SH-SY5Y (cell line): ENCODE results near the gene PEX16.

ENCODE experiments used
- GATA2 ChIP-seq: IDR thresholded peaks from 2 replicates; pipeline ENCODE4 v1.6.1; 2011; ENCODE audit warnings: mild to moderate bottlenecking, low read depth, low read length
- GATA3 ChIP-seq: IDR thresholded peaks from 2 replicates; pipeline ENCODE4 v1.6.1; 2011; ENCODE audit warnings: low read depth, mild to moderate bottlenecking, low read length, moderate library complexity

DNA sequence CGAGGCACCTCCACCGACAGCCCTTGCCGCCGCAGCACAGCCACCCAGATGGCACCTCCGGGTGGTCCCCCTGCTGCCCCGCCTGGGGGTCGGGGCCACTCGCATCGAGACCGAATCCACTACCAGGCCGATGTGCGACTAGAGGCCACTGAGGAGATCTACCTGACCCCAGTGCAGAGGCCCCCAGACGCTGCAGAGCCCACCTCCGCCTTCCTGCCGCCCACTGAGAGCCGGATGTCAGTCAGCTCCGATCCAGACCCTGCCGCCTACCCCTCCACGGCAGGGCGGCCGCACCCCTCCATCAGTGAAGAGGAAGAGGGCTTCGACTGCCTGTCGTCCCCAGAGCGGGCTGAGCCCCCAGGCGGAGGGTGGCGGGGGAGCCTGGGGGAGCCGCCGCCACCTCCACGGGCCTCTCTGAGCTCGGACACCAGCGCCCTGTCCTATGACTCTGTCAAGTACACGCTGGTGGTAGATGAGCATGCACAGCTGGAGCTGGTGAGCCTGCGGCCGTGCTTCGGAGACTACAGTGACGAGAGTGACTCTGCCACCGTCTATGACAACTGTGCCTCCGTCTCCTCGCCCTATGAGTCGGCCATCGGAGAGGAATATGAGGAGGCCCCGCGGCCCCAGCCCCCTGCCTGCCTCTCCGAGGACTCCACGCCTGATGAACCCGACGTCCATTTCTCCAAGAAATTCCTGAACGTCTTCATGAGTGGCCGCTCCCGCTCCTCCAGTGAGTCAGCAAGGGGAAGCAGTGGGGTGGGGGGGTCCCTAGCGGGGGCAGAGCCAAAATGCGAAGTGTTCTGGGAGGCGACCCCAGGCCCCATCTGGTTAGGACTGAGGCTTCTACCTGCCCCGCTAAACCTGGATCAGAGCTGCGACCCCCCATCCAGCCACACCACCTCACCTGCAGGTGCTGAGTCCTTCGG is 15.0 kb downstream of the PEX16 start:
- TF ChIP-seq GATA3 (no peak), GATA2 (no peak)
